Panc1 (cell line): ENCODE results near the gene SLC12A3. TPM values are rescaled to one million over a fixed set of nuclear protein-coding genes. Genes with fewer than 3 reads are reported as not detected.

Source experiments
- ATAC-seq: fragments of 200-7000 bp; cut with Tn5 transposase; 2 replicates; pipeline ENCODE4 v1.9.1; 2020; ENCODE audit warnings: mild to moderate bottlenecking, moderate library complexity
- BruUV-seq: library from RNA; stranded (reverse); fragments of 400-500 nt; replicated peaks from 2 replicates; lab custom pipeline; 2021; lab: Mats Ljungman, UMichigan
- CTCF ChIA-PET: fragments of 300-600 bp; sonication (Branson Sonifier 250); formaldehyde crosslinking; loops from one replicate; lab custom pipeline; 2022; ENCODE audit warnings: antibody characterized with exemption; lab: Charles Lee
- POLR2A ChIA-PET: fragments of 300-600 bp; sonication (Branson Sonifier 250); formaldehyde crosslinking; loops from one replicate; lab custom pipeline; 2022; ENCODE audit warnings: antibody characterized with exemption; lab: Charles Lee
- DNase-seq: peaks from one replicate; pipeline ENCODE4 v3.0.0-alpha.2; 2010; ENCODE audit warnings: low read depth, low spot score
- H3K27ac ChIP-seq: 2 replicates; pipeline ENCODE4 v1.5.1; 2011; ENCODE audit warnings: mild to moderate bottlenecking, low read length, inconsistent platforms
- H3K27me3 ChIP-seq: fragments of 200-500 bp; sonication (Bioruptor generic); 2 replicates; pipeline ENCODE4 v1.6.0; 2014; ENCODE audit warnings: low read length, inconsistent platforms; ENCODE audit not compliant: control insufficient read depth, insufficient read depth
- H3K36me3 ChIP-seq: fragments of 200-500 bp; sonication (Bioruptor generic); 2 replicates; pipeline ENCODE4 v1.5.1; 2014; ENCODE audit warnings: inconsistent platforms, mild to moderate bottlenecking, low read length, moderate library complexity; ENCODE audit not compliant: control insufficient read depth, insufficient read depth
- H3K4me1 ChIP-seq: 2 replicates; pipeline ENCODE4 v1.5.1; 2011; ENCODE audit warnings: inconsistent platforms, mild to moderate bottlenecking, low read length, moderate library complexity; ENCODE audit not compliant: control insufficient read depth, insufficient read depth
- H3K4me3 ChIP-seq, 2 experiments: 2 replicates each; pipeline ENCODE4 v1.5.1; 2011 to 2012; ENCODE audit warnings: low read depth in 2 of 2, low read length in 2 of 2, mild to moderate bottlenecking in 2 of 2, inconsistent platforms in 1 of 2, moderate library complexity in 1 of 2
- H3K9me3 ChIP-seq: fragments of 200-500 bp; sonication (Bioruptor generic); 2 replicates; pipeline ENCODE4 v1.5.1; 2014; ENCODE audit warnings: low read depth, mild to moderate bottlenecking, inconsistent platforms, low read length, moderate library complexity; ENCODE audit not compliant: control insufficient read depth, insufficient read depth
- CTCF ChIP-seq: fragments of 450-650 bp; IDR thresholded peaks from 2 replicates; pipeline ENCODE4 v1.5.1; 2017; ENCODE audit warnings: mild to moderate bottlenecking
- POLR2AphosphoS5 ChIP-seq: IDR thresholded peaks from 2 replicates; pipeline ENCODE4 v1.6.1; 2012; ENCODE audit warnings: mild to moderate bottlenecking, low read depth, low read length, moderate library complexity
- REST ChIP-seq, 2 experiments: IDR thresholded peaks; 2 replicates each; pipeline ENCODE4 v1.6.1; 2011 to 2012; ENCODE audit warnings: low read depth in 2 of 2, control low read depth in 1 of 2, low read length in 1 of 2, mild to moderate bottlenecking in 1 of 2, moderate library complexity in 1 of 2; ENCODE audit not compliant: insufficient read depth in 1 of 2
- SIN3A ChIP-seq: IDR thresholded peaks from 2 replicates; pipeline ENCODE4 v1.6.1; 2012; ENCODE audit warnings: low read depth, mild to moderate bottlenecking, low read length, moderate library complexity, borderline replicate concordance; ENCODE audit not compliant: insufficient read depth
- TCF7L2 ChIP-seq: IDR thresholded peaks from 2 replicates; pipeline ENCODE4 v1.6.1; 2011; ENCODE audit warnings: mild to moderate bottlenecking, low read depth, low read length, inconsistent platforms
- in situ Hi-C: cut with HindIII; loops from 2 replicates; pipeline ENCODE4 v1.10.0; 2016; ENCODE audit warnings: low sequenced_read_pairs, low pct_unique_long_range_greater_than_20kb
- intact Hi-C: fragments of 100-400 bp; cut with micrococcal nuclease; formaldehyde crosslinking; loops from one replicate; pipeline ENCODE4 v1.10.0; 2022; ENCODE audit not compliant: unreplicated experiment
- total RNA-seq: library from RNA; stranded (reverse); gene quantifications from one replicate; pipeline ENCODE4 v1.2.1, GENCODE V29; 2021; ENCODE audit not compliant: unreplicated experiment

The SLC12A3 gene
- total RNA-seq, 1 experiment from 2014 or later, result 0.15 TPM

GRCh38 chr16:56817056-56817455 is 48.0 kb upstream of the SLC12A3 start:
- Histone ChIP-seq H3K9me3 (no peaks in the 10 kb centered on the region), H3K4me3 (no peak overlapping the region), H3K27ac (no peak overlapping the region), H3K27me3 (no peaks in the 10 kb centered on the region), H3K36me3 (peaks cover 4% of the 10 kb centered on the region), H3K4me1 (peaks cover 23% of the 10 kb centered on the region)
- no peak for TF ChIP-seq SIN3A
- intact Hi-C loops, result no loop called here
- in situ Hi-C loops, result no loop called here
- no peak for ATAC-seq
- DNase-seq, result no peak
- ChIA-PET POLR2A (no interaction called here), CTCF (interaction anchor here (0.6 kb wide), 1 partner anchor 163 kb away, joined by 4 read pairs; no protein-coding TSS in a partner anchor)
- BruUV-seq, result no TSS peak

- POLR2A ChIA-PET, result no interaction called here
- DNase-seq, result no peak
- Histone ChIP-seq H3K9me3 (no peaks in the 10 kb centered on the region), H3K4me3 (no peak overlapping the region), H3K36me3 (peaks cover 4% of the 10 kb centered on the region), H3K27me3 (no peaks in the 10 kb centered on the region), H3K27ac (peak overlapping the region; percentile 12; the same call in 1 of the 2 replicates), H3K4me1 (peaks cover 19% of the 10 kb centered on the region)
- intact Hi-C loops, result no loop called here
- in situ Hi-C loops, result no loop called here
- CTCF ChIA-PET, result no interaction called here
- TF ChIP-seq POLR2AphosphoS5 (no peak), TCF7L2 (no peak), SIN3A (no peak), CTCF (no peak)
- no peak for ATAC-seq
- no TSS peak for BruUV-seq
Measured at GRCh38 chr16:56817938-56818337, 47.1 kb upstream of the SLC12A3 start.

GRCh38 chr16:56823081-56823733 is 41.8 kb upstream of the SLC12A3 start:
- H3K27me3 ChIP-seq, result no peaks in the 10 kb centered on the region
- ChIA-PET POLR2A (no interaction called here), CTCF (no interaction called here)
- DNase-seq (no peak), ATAC-seq (no peak)
- no peaks in the 10 kb centered on the region for H3K9me3 ChIP-seq
- no TSS peak for BruUV-seq
- peaks cover 4% of the 10 kb centered on the region for H3K36me3 ChIP-seq
- no peaks in the 10 kb centered on the region; the same call in 1 of the 2 replicates for H3K4me1 ChIP-seq
- in situ Hi-C loops, result no loop called here
- H3K4me3 ChIP-seq, result no peak overlapping the region
- intact Hi-C loops, result no loop called here
- no peak overlapping the region for H3K27ac ChIP-seq
- TF ChIP-seq CTCF (no peak), REST (IDR thresholded peaks at IDR 0.05; ENCODE audit: insufficient read depth in 1 of 2, low read depth in 2 of 2, low read length in 1 of 2) (no peak), SIN3A (no peak), TCF7L2 (no peak), POLR2AphosphoS5 (no peak)
